ENCODE results near the gene FAM72D. TPM values are rescaled to one million over a fixed set of nuclear protein-coding genes. Genes with fewer than 3 reads are reported as not detected.

FAM72D gene
- total RNA-seq: 1.1 TPM

GRCh38 chr1:145095284-145096057 is at the start of gene FAM72D, which contains the start of gene SRGAP2B:
TSS of gene FAM72D (plus strand) at chr1:145095974. CDS start at chr1:145096848, 874 bp downstream.
TSS of gene SRGAP2B (minus strand) at chr1:145095328. CDS start at chr1:145092901, 2,427 bp downstream.

Other genes with a start within 250 kb of the FAM72D start
- gene SRGAP2B, start 646 bp upstream of the FAM72D start, total RNA-seq: 40.8 TPM
- not detected for gene PPIAL4D, start 146.2 kb downstream of the FAM72D start, total RNA-seq

Data from metanephros (tissue), 1 donor.